SJSA1 (cell line): Measurements from ENCODE around the gene MICALL1. TPM values are rescaled to one million over a fixed set of nuclear protein-coding genes. Genes with fewer than 3 reads are reported as not detected.
"Not testable (repeated sequence)": the region's sequence is repeated elsewhere in the genome, so short reads cannot be mapped to it uniquely, and the experiment has no call there.

ENCODE experiments used
- DNase-seq, 2 experiments: peaks; one replicate each; pipeline ENCODE4 v3.0.0-alpha.2; 2015 to 2020; ENCODE audit warnings: low spot score in 2 of 2, low read depth in 1 of 2
- H3K27ac ChIP-seq: fragments of 250-450 bp; sonication (Bioruptor Pico); 2 replicates; pipeline ENCODE4 v1.5.1; 2020; ENCODE audit warnings: mild to moderate bottlenecking, moderate library complexity
- H3K27me3 ChIP-seq: fragments of 250-450 bp; sonication (Bioruptor Pico); replicated peaks from 2 replicates; pipeline ENCODE4 v1.5.1; 2020; ENCODE audit warnings: mild to moderate bottlenecking, moderate library complexity
- H3K36me3 ChIP-seq: fragments of 250-450 bp; sonication (Bioruptor Pico); 2 replicates; pipeline ENCODE4 v1.5.1; 2020; ENCODE audit warnings: mild to moderate bottlenecking
- H3K4me1 ChIP-seq: fragments of 250-450 bp; sonication (Bioruptor Pico); replicated peaks from 2 replicates; pipeline ENCODE4 v1.6.1; 2021; ENCODE audit warnings: mild to moderate bottlenecking
- H3K4me3 ChIP-seq: fragments of 250-450 bp; sonication (Bioruptor Pico); 2 replicates; pipeline ENCODE4 v1.5.1; 2020; ENCODE audit warnings: mild to moderate bottlenecking
- H3K9me3 ChIP-seq: fragments of 250-450 bp; sonication (Bioruptor Pico); replicated peaks from 2 replicates; pipeline ENCODE4 v1.5.1; 2020; ENCODE audit warnings: mild to moderate bottlenecking
- total RNA-seq: library from RNA; depleted of rRNA; stranded (reverse); fragments of >200 nt; shearing (Covaris generic); gene quantifications from 2 replicates; pipeline ENCODE4 v1.2.3, GENCODE V29; 2014

Gene MICALL1
- total RNA-seq, 1 experiment from 2014 or later, result 61.1 TPM

DNA sequence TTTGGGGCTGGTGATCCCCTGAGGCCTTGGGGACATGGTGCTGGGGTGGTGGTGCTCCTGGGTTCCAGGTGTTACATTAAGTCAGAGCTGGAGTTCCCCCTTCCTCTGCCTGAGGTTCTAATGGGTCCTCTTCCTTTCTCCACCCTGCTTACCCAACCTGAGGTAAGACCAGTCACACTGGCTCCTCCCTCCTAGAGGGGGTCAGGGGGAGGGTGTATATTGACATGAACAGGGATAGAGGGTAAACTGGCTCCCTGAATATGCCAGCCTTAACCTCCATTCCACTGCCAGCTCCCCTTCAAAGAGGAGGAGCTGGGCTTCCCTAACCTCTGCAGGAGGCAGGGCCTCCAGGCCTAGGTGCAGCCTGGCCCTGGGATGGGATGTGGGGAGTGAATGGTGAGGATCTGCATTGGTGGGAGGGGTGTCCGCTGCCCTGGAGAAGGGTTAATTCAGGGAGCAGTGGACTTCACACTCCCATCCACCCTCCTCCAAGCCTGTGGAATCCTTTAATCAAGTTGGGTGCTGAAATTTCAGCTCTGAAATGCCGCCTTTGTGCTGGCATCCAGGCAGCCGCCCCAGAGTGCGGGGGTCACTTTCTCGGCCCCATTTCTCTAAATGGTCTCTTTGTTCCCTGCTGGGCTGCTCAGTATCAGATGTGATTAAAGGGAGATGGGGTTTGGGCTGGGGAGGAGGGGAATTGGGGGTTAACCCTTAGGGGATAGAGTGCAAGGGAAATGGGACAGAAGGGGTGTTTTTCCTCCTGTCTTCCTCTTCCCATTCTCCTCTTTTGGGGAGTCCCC lies 62.6 kb downstream of the MICALL1 start:
- Histone ChIP-seq H3K9me3 (no peaks in the 10 kb centered on the region), H3K27ac (no peak overlapping the region), H3K4me3 (no peak overlapping the region), H3K36me3 (peaks cover 46% of the 10 kb centered on the region), H3K4me1 (no peaks in the 10 kb centered on the region), H3K27me3 (no peaks in the 10 kb centered on the region)
- no peak for DNase-seq

DNA sequence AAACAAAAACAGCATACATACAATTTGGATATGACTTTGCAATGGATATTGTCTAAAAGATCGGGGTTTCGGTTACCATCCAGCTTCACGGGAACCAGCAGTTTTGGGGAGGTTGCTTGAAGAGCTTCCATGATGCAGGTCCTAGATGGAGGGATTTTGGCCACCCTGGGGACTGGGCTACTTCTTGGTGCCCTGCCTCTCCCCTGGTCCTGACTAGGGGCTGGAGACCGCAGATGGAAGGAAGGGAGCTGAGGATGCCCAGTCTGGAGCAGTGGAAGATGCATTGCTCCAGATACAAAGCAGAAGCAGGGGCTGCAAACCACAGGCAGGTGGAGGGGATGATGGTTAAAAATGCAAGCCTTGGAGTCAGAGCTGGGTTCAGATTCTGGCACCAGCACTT lies 64.8 kb downstream of the MICALL1 start:
- no peak for DNase-seq
- Histone ChIP-seq H3K36me3 (peaks cover 31% of the 10 kb centered on the region), H3K4me3 (no peak overlapping the region), H3K27me3 (no peaks in the 10 kb centered on the region), H3K27ac (no peak overlapping the region), H3K4me1 (no peaks in the 10 kb centered on the region), H3K9me3 (no peaks in the 10 kb centered on the region)

DNA sequence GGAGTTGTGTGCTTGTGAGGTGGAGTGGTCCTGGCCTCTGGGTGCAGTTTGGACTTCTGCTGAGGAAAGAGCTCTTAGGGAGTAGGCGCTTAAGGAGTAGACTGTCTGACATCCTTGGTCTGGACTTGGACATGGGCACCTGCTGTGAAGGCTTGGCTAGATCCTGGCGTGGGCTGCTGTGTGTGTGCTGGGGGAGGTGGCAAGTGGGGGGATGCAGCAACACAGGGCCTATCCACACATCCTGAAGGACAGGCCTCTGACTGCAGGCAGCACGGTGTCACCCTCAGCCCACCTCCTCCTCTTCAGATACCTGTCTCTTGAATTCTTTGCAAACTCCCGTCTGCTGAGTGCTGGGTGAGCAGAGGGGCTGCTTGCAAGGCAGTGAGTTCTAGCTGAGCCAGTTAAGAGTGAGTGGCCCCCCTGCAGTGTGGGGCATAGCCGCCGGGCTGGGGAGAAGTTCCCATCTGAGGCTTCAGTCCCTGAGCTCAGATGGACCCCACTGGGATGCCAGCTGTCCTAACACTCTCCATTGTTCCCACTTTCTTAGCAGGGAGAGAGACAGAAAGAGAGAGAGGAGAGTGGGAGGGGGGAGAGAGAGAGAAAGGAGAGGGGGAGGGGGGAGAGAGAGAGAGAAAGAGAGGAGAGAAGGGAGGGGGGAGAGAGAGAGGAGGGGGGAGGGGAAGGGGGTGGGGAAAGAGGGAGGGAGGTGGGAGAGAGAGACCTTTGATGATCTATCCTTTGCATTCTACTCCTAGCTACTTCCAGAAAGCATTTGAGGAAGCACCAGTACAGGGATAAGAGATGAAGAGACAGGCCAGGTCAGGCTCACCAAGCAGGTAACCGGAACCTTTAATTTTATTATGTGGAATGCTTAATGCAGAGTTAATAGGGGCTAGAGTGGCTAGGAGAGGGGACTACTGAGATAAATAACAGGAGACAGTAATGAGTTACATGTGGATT lies 65.7 kb downstream of the MICALL1 start:
- Histone ChIP-seq H3K27me3 (no peaks in the 10 kb centered on the region), H3K4me1 (no peaks in the 10 kb centered on the region), H3K36me3 (peaks cover 22% of the 10 kb centered on the region), H3K4me3 (no peak overlapping the region), H3K9me3 (no peaks in the 10 kb centered on the region), H3K27ac (no peak overlapping the region)
- no peak for DNase-seq

DNA sequence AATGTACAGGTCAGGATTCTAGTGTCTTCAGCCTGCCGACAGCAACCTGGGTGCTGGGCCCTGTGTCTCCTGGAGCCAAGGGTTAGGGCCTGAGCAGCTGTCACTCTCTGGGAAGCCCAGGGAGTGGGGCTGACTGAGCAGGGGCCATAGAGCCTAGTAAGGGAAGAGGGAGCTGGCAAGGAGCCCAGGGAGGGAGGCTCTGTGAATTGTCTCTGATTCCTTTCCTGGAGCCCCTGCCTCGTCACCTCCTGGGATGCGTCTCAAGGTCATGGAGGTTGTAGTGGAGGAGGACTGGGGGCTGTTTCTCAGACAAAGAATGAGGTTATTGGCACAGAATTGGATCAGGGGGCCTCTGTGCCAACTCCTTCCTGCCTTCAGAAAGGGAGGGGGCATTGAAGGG lies 66.4 kb downstream of the MICALL1 start:
- Histone ChIP-seq H3K4me3 (no peak overlapping the region), H3K27me3 (no peaks in the 10 kb centered on the region), H3K27ac (no peak overlapping the region), H3K9me3 (no peaks in the 10 kb centered on the region), H3K4me1 (no peaks in the 10 kb centered on the region), H3K36me3 (peaks cover 14% of the 10 kb centered on the region)
- DNase-seq, result no peak

DNA sequence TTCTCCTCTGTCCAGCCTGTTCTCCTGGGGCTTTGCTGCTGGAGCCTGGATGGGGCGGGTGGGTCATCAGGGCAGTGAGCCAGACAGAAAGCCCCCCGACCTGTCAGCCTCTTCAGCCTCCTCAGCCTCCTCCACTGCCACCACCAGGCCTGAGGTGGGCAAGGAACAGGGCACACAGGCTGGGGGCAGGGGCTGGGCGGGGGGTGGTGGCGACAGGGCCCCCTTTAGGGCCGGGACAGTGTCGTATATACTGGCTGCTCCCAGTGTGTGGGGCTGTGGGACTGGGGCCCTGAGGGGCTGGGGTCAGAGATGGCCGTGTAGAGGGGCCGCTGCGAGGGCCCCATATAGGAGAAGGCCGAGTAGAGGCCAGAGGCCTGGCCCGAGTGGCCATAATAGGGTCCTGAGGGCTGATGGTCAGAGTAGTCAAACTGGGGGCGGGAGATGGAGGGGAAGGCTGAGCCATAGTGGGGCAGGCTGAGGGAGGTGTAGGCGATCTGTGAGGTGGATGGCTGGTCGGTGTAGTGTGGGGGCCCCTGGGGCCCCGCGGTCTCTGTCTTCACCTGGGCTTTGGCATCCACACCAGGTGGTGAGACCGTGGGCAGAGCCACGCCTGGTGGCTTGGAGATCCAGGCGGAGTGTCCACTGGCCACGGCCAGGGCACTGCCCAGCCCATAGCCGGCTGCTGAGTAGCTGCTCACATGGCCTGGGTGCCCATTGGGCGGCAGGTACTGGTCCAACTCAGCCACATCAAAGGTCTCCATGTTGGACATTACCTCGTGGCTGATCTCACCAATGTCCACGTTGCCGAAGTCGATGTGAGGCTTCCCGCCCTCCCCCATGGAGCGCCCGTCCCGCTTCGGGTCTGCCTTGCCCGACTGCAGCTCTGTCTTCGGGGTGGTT lies 67.4 kb downstream of the MICALL1 start:
- H3K36me3 ChIP-seq, result peaks cover 4% of the 10 kb centered on the region
- no peak overlapping the region for H3K4me3 ChIP-seq
- H3K27ac ChIP-seq, result no peak overlapping the region
- no peaks in the 10 kb centered on the region for H3K9me3 ChIP-seq
- DNase-seq, result no peak
- H3K27me3 ChIP-seq, result no peaks in the 10 kb centered on the region
- no peaks in the 10 kb centered on the region for H3K4me1 ChIP-seq

DNA sequence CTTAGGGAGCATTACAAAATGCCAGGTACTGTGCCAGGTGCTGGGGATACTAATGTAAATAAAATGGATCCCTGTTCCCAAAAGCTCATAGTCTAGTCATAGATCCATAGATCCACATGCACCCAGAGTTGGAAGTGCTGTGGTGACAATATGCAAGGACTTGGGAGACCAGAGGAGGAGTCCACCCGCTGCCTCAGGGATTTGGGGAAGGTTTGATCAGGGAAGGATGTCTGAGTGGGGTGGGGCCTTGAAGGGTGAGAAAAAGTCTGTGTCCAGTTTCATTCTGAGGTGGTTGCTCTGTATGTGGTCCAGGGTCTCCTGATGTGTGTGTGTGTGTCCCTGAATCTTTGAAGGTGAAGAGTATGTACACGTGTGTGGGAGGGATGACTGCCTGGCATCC lies 69.1 kb downstream of the MICALL1 start:
- H3K36me3 ChIP-seq, result no peaks in the 10 kb centered on the region; the same call in 1 of the 2 replicates
- H3K27ac ChIP-seq, result no peak overlapping the region
- no peak for DNase-seq
- H3K27me3 ChIP-seq, result no peaks in the 10 kb centered on the region
- H3K4me1 ChIP-seq, result no peaks in the 10 kb centered on the region
- H3K4me3 ChIP-seq, result no peak overlapping the region
- H3K9me3 ChIP-seq, result no peaks in the 10 kb centered on the region

DNA sequence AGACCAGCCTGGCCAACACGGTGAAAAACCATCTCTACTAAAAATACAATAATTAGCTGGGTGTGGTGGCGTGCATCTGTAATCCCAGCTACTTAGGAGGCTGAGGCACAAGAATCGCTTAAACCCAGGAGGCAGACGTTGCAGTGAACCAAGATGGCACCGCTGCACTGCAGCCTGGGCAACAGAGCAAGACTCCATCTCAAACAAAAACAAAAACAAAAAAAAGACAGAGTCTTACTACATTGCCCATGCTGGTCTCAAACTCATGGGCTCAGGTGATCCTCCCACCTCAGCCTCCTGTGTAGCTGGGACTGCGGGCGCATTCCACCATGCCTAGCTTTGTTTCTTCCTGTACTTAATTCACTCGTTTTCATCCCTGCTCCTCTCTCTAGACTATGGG lies 69.9 kb downstream of the MICALL1 start:
- not testable (repeated sequence) for H3K9me3 ChIP-seq, H3K36me3 ChIP-seq, H3K27ac ChIP-seq, H3K4me1 ChIP-seq, DNase-seq, H3K27me3 ChIP-seq, H3K4me3 ChIP-seq

DNA sequence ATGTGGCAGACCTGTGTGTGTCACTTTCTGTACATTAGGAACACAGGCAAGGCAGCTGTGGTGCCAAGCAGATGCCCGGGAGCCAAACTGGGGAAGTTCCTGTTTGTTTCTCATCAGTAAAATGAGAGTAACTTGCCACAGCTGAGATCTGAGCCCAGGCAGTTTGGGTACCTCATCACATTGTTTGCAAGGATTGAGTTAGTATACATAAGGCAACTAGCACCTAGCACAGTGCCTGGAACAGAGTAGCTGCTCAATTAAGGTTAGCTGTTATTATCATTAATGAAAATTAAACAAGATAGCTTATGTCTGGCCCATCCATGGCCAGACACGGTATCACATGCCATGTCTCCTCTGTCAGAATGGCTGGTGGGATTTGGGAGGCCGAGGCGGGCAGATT lies 70.5 kb downstream of the MICALL1 start:
- Histone ChIP-seq H3K4me1 (no peaks in the 10 kb centered on the region), H3K9me3 (no peaks in the 10 kb centered on the region), H3K36me3 (no peaks in the 10 kb centered on the region; the same call in 1 of the 2 replicates), H3K27ac (no peak overlapping the region), H3K27me3 (no peaks in the 10 kb centered on the region), H3K4me3 (no peak overlapping the region)
- DNase-seq, result no peak

DNA sequence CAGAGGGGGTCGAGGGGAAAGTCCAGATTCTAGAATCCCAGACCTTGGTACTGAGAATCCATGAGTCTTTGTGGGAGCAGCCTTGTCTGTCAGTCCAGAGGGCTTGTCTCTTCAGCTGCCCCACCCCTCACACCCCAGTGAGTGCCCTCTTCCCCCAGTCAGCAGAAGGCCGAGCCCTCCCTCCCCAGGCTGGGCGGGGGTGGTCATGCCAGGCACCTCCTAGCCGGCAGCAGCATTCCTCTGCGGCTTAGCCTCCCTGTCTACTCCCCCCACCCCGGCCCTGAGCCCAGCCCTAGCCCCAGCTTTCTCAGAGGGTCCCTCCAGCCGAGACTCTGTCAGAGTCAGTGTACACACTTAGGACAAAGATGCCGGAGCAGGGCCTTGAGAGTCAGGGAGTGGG lies 73.7 kb downstream of the MICALL1 start:
- H3K27ac ChIP-seq, result no peak overlapping the region
- H3K36me3 ChIP-seq, result no peaks in the 10 kb centered on the region
- DNase-seq, result no peak
- H3K4me1 ChIP-seq, result no peaks in the 10 kb centered on the region
- no peaks in the 10 kb centered on the region for H3K27me3 ChIP-seq
- H3K4me3 ChIP-seq, result no peak overlapping the region
- H3K9me3 ChIP-seq, result no peaks in the 10 kb centered on the region

DNA sequence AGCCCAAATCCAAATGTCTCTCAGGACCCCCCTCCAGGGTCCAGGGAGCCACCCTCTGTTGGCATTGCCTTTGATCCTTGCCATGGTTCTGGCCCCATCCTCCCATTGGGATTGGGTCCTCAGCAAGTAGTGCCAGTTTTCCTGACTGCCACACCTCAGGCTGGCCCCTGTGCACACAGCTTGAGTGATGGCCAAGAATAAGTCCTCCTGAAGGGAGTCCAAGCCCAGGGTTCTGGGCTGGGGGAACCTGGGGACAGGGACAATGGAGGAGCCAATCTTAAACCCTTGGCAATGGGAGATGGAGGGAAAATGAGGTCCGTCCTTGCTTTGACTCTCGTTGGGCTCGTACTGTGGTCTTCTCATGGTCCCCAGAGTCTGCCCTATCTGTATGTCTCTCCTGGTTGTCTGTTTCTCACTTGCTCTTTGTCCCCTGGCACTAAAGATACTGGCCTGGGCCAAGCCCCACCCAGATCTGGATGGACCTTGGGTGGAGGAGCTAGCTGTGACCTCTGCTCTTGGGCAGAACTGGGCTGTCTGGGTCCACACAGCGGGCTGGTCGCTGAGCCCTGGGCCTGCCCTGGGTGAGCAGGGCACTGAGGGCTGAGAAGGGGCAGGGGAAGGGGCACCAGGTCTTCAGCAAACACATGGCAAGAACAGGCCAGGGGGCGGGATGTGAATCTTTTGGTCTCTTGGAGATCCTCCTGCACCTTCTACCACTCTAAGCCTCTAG lies 75.3 kb downstream of the MICALL1 start:
- Histone ChIP-seq H3K4me3 (no peak overlapping the region), H3K36me3 (no peaks in the 10 kb centered on the region), H3K27me3 (no peaks in the 10 kb centered on the region), H3K27ac (no peak overlapping the region), H3K9me3 (no peaks in the 10 kb centered on the region), H3K4me1 (no peaks in the 10 kb centered on the region)
- no peak for DNase-seq

DNA sequence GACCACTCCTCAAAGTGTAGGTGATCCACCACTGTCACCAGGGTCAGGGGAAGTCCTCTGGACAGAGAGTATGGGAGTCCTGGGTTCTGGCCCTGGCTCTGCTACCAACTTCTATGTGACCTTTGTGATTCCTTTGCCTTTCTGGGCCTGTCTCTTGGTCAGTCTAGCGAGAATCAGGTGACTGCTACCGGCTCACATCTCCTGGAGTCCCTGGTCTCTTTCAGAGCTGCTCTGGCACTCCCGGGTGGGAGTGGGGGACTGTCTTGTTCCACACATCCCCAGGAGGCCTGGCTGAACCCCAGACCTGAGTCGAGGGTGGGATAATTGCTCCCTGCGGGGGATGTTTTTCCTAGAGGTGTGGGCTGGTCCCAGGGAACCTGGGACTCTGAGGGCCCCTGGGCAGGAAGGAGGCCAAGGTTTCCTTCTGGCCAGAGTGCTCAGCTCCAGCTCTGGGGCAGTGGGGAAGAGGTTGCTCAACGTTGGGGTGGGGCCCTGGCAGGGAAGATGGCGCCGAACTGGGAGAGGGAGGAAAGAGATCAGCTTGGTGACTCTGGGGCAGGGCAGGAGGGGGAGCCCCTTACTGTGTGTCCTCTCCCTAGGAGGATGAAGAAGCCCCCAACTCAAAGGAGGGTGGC lies 76.2 kb downstream of the MICALL1 start:
- no peaks in the 10 kb centered on the region for H3K27me3 ChIP-seq
- no peak overlapping the region for H3K4me3 ChIP-seq
- no peaks in the 10 kb centered on the region for H3K9me3 ChIP-seq
- H3K27ac ChIP-seq, result no peak overlapping the region
- DNase-seq, result no peak
- H3K36me3 ChIP-seq, result no peaks in the 10 kb centered on the region
- H3K4me1 ChIP-seq, result no peaks in the 10 kb centered on the region

DNA sequence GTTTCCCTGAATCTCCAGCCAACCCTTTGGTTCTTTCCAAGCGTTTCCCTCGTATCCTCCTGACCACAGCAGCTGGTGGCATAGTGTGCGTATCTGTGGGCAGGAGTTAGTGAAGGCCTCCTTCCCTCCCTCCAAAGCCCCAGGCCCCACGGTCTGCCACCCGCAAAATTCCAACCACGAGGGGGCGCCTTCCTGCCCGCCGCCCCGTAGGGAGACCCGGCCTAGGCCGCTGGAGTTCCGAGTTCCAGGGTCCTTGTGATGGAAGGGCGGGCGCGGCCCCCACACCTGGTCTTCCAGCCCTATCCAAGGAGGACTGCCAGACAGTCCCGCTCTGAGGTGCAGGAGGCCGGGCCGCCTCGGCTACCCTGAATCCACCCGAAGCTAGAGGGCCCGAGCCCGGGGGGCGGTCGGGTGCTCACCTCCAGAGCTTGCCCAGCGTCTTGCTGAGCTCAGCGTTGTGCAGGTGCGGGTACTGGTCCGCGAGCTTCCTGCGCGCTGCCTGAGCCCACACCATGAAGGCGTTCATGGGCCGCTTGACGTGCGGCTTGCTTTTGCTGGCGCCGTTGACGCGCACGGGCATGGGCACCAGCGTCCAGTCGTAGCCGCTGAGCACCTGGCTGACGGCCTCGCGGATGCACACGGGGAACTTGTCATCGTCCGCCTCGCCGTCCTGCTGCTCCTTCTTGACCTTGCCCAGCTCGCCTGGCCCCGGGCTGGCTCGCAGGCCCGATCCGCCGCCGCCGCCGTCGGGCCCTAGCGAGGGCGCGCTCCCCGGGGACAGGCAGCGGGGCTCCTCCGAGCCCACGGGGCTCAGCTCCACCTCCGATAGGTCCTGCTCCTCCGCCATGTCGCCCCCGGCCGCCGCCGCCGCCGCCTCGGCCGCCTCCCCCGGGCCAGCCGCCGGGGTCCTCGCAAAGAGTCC lies 77.1 kb downstream of the MICALL1 start:
- DNase-seq, result no peak
- H3K36me3 ChIP-seq, result no peaks in the 10 kb centered on the region
- no peaks in the 10 kb centered on the region for H3K4me1 ChIP-seq
- H3K9me3 ChIP-seq, result no peaks in the 10 kb centered on the region
- H3K27me3 ChIP-seq, result no peaks in the 10 kb centered on the region
- no peak overlapping the region for H3K27ac ChIP-seq
- no peak overlapping the region for H3K4me3 ChIP-seq
